Right forelimb (tissue), 1 donor: ENCODE results near the gene LRRC7.
"Not testable (repeated sequence)": the region's sequence is repeated elsewhere in the genome, so short reads cannot be mapped to it uniquely, and the experiment has no call there.

Experiments used
- DNase-seq: peaks from one replicate; pipeline ENCODE4 v3.0.0-alpha.2; 2018

Gene LRRC7

DNA sequence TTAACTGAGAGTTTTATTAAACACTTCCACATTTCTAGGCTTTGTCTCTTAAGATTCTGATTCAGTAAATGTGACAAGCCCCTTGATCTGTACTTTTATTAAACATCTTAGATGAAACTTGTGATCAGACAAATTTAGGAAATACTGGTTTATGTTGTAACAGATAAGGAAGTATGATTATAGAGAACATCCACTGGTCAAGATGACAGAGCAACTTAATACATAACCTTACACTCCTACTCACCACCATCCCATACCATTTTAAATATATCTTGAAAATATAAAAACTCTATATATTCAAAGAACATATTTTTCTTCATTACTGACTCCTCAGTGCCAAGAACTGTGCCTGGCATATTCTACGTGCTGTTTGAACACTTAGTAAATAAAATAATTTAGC, 420.2 kb downstream of the LRRC7 start:
- DNase-seq = no peak

DNA sequence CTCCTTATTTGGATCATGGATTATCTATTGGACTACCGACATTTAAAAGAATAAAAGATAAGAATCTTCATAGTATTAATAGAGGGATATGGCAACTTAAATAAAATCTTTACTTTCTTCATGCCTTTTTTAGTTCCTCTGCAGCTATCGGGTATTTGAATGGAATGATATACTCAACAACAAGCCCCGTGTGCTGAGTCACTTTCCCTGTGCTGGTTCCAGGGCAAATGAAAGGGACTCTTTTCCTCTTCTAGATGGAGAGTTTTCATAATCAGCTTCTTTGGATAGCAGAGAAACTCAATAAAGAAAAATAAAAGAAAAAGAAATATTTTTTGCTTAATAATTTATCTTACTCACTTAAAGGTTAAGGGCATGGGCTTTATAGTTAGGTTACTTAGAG, 423.9 kb downstream of the LRRC7 start:
- DNase-seq = no peak

DNA sequence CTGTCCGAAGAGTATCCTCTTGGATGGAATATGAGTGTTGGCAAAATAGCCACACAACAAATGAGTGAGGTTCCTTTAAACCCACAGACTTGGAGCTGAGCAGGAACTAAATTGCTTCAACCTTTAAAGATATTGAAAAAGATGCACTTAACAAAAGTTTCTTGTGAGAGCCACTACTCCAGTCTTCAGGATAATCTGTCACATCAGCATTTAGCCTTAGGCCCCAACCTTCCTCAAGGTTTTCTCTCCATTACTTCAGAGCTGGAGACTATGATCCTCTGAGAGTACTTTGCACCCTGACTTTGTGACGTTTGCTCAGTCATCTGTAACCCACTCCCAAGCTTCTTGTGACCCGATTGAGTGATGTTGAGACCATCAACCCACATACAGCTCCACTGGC, 424.9 kb downstream of the LRRC7 start:
- DNase-seq = no peak

DNA sequence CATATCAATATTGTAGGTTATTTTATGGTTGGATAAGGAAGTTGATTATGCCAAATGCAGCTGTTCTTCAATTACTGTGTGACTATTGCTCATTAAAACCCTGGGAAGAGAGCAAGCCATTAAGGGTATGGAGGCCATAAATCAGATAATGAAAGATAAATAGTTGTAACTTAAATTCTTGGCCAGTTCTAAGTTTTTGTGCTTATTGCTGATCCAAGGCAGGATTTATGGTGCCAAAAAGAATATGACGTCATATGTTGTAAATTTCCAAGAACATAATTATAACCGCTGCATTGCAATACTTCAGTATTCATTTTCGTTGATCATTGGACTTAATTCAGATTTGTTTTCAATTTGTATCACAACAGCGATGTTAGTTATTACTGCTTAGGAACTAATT, 426.1 kb downstream of the LRRC7 start:
- DNase-seq = no peak

DNA sequence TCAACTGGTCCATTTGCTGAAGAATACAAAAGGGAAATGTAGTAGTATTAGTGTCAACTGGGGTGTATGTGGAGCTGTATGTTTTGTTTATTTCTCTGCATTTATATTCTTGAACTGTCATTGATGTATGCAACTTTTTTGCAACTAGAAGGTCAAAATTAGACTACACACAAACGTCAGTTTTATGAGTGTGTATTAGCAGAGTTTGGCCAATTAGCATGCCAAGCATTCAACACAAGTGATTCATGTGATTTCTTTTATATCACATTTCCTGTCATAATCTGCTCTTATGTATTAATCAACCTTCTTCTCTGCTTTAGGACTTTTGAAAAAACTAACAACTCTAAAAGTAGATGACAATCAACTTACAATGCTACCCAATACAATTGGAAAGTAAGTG, 426.5 kb downstream of the LRRC7 start:
- DNase-seq = no peak

DNA sequence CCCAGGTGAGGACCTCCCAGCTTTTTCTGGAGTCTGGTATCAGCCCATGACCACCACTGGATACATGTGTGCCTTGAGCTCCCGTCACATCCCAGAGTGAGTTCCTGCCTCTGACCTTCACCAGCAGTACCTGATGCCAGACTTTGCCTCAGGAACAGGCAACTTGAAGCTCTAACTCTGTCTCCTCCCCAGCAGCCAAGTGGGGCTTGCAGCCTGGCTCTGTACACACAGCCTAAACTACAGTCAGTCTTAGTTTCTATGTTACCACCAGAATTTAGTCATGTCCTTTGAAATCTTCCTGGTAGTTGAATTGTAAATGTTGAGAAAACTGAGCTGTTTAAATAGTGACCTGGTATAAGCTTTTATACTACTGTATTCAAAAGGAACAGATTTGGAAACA, 431.1 kb downstream of the LRRC7 start:
- no peak for DNase-seq

DNA sequence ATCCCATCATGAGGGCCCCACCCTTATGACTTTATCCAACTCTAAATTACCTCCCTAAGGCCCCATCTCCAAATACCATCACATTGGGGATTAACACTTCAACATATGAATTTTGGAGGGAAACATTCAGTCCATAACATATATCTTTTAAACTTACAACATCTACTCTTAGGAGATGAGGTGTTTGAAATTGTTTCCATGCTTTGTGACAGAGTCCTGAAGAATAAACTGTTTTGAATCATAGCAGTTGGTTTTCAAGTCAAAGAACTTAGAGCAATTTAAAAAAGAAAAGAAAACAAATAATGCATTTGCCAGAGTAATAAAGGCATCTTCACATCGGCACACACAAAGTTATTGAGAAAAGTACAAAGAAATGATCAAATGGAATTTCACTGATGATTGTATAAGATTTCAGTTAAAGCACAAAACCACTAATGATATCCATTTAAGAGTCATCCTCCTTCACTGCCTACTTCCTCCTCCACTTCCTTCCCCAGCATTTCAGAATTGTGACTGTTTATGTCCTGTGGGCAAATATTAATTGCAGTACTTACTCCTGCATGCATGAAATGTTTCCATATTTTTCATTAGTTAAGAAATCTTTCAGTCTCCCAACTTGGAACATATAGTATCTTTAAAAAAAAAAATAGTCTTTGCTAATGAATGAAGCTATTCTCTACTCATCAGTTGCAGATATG, 435.6 kb downstream of the LRRC7 start:
- DNase-seq = no peak

DNA sequence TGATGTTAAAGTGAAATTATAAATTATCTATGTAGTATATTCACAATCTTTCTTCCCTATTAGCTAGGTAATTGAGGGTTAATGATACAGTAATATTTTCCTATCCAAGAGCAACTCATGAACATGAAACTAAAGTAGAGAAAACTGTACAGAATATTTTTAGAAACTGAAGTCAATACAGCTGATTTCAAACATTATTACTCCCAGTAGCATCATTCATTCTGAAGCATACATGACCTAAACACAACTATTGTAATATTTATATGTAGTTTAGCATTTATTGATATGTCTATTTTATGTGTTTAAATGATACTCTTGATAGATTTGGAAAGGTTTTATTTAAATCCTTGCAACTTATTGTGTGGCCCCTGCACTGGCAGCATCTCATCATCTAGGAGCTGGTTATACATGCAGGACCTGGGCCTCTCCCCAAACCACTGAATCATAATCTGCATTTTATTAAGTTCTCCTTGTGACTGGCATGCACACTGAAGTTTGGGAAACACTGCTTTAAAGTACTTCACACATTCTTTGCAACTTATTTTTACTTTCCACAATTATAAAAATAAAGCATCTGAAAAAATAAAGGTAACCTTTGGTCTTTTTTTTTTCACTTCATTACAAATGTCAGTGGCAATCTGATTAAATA, 437.8 kb downstream of the LRRC7 start:
- no peak for DNase-seq

DNA sequence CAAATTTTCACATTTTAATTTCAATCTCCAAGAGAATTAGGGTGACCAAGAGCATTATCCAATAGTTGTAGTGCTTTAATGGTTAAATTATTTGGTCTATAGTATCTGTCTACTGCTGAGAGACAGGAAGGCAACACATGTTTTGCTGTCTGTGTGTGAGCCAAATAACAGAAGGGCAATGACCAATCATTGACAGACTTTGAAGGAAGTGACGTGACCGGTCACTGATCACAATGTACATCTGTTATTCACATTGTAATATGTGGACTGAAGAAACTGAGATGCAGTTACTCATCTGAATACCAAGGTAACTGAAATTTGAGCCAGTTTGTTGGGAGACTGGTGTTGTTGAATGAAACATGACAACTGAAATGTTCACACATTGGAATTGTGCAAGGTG, 440.9 kb downstream of the LRRC7 start:
- no peak for DNase-seq

DNA sequence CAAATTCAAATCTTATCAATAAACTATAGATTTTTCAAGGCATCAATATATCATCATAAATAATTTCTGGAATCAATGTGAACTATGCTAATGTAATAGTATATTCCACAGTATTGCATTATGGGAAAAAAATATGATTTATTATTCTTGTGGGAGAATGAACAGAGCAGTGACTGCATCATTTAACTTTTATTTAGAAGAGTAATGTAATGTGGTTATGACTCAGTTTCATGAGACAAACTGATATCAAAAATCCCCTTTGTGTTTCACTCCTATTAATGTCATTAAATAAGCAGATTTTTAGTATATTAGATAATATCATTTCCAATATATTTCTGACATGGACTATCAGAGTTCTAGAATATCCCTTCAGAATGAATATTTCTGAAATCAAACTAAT, 450.0 kb downstream of the LRRC7 start:
- DNase-seq = no peak

DNA sequence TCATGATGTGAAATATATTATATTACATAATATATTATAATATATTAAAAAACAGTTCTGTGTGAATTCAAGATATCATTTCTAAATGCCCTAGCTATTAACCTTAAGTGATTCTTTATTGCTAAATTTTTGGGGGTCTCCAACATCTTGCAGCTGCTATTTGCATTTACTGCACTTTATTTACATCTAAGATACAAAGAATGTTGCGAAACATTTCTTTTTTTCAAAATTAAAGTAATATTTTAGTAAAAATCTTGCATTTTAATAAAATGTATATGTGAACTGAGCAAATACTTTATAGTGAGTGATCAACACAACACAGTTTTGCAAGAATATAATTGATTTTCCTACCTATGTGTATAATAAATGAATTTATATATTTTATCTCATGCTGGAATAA, 456.6 kb downstream of the LRRC7 start:
- DNase-seq = no peak

DNA sequence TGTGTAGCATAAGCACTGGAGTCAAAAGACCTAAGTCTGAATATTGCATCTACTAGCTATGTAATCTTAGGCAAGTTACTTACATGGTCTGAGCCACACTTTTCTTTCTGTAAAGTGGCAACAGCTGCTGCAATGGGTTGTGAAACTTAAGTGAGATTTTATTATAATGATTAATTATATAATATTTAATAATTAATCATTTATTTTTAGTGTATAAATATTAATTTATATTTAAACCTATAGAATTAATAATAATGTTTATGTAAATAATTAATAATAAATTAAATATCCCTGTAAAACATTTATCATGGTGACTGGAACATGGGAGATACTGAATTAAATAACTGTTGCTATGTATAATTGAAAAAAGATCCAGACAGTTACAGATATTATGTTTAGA, 457.3 kb downstream of the LRRC7 start:
- no peak for DNase-seq

DNA sequence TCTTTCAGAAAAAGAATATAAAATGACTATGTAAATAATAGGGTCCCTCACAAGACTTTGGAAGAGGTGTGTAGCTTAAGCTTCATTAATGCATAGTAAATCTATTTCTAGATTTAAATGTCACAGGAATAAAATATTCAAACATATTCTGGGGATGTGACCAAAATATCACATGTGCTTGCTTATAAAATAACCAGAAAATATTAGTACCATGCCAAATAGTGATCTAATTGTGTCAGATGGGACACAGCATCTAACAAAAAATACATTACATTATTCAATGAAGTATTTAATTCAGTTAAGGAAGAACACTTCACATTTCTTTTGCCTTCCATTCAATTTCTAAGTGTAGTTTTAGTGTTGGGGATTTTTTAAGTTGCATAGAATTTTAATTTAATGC, 458.1 kb downstream of the LRRC7 start:
- no peak for DNase-seq

DNA sequence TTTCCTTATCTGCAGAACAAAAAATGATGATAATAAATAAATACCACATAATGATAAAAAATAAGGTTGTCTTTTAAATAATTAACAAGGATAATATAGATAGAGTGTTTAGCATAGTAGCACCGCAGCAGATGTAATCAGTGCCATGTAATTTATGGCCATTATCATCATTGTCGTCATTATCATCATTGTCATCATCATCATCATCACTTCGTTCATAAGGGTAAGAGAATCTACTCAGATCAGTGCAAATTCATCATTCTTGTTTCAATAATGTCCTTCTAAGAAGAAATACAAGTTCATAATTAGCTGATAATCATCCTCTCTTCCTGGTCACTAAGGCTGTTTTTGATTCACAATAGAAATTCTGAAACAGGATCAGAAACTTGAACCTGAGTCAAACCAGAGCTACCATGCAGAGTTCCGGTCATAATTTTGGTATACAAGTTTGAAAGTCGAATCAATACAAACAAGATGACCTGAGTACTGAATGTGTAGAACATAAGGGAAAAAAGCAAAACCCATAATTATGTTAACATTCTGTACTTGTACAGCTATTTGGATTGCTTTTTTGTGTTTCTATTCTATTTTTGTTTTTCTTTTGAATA, 465.6 kb downstream of the LRRC7 start:
- DNase-seq = no peak

DNA sequence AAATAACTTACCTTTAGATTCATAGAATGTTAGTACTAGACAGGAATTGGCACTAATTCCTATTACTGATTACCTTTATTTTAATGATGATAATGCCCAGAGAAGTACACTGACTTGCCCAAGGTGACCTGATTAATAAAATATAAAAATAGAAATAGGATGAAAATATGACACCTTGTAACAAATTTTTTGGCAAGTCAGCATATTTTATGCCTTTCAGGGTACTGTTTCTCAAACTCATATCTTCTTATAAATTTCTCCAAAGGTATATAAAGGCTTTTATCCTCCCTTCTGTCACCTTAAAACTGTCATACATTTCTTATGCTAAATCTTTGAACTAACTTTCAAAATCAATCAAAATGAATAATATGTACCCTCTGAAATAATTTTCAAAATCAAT, 466.2 kb downstream of the LRRC7 start:
- no peak for DNase-seq

DNA sequence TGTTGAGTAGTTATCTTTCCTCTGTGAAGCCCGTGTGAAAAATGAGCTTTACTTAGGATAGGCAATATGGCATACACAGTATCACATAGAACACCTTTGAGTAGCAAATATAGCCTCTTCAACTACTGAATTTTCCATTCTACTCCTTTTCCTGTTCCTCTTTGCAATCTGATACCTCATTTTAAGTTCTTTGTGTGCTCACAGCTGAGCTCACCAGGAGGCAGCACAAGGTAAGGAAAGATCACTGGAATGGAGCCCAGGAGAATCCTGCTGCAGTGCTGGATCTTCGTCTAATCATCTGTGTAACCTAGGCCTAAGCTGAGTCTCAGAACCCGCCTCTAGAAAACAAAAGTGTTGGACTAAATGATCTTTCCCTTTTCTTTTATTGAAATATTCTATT, 466.7 kb downstream of the LRRC7 start:
- no peak for DNase-seq

DNA sequence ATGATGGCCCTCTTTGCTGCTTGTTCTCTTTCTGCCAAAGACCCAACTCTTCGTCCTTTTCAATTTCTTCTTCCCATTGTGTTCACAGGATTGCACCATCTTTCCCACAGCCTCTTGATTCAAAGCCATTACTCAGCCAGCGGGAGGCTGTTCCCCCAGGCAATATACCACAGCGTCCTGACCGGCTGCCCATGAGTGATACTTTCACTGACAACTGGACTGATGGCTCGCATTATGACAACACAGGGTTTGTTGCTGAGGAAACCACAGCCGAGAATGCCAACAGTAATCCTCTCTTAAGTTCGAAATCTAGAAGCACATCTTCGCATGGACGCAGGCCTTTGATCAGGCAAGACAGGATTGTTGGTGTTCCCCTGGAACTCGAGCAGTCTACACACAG, 470.3 kb downstream of the LRRC7 start:
- no peak for DNase-seq

DNA sequence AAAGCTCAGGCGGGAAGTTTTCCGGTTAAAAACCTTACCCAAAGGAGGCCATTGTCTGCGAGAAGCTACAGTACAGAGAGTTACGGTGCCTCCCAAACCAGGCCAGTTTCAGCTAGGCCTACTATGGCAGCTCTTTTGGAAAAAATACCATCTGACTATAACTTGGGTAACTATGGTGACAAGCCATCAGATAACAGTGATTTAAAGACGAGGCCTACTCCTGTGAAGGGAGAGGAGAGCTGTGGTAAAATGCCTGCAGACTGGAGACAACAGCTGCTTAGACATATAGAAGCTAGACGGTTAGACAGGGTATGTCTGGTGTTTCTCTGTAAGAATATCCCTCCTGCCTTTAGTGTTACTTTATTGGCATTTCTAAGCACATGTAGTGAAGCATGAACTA, 471.8 kb downstream of the LRRC7 start:
- DNase-seq = no peak

DNA sequence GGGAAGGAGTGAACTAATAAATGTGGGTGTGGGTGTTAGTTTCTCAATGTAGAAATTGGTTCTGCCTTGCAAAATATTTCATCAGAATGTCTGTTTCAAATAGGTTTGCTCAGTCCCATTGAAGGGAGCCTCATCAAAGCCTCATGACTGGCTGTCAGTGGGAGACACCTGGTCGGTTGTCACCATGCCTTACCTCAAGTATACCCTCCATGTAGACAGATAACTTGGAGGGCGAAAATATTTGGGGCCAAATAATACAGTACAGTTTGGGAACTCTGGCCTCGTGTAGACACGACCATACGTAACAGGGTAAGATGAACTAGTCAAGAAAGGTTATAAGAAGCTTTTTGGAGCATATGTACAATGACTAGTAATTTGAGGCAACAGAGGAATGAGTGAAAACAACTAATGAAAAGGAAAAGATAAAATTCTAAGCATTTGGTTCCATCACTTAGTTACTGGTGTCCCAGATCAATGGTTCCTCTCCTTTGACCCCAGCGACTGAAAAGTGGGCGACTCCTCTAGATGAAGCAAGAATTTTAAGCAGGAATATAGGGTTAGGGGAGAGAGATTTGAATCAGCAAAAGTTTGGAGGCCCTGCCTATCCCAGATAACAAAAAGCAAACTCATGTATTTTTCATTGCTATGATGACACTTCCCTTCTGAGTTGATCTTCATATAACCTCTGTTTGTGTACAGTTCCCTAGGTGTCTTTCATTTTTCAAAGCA, 473.8 kb downstream of the LRRC7 start:
- DNase-seq = no peak

DNA sequence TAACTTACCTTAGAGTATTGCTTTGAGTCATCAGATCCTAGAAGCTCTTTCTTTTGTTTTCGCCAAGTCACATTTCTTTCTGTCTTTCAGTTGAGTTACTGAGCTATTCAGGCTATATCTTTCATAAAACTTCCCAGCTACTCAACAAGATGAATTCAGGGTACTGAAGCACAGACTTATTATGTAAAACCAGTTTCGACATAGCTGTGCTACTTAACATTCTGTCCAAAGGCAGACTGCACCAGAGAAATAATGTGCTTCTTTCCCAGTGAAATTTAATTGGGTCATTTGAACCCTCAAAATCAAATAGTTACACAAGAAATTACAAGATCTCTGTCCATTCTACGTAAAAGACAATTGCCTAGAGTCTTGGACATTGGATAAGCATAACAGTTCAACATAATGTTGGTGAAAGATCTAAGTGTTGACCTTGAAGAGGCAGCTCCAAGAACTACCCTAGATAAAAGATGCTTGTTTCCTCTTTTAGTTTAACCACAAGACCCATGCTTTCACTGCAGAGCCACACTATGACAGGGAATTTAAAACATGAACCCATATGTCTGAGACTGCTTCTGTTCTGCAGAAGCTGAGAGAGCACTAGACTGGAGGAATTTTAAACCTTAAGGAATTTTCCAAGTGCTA, 474.5 kb downstream of the LRRC7 start:
- DNase-seq = no peak

DNA sequence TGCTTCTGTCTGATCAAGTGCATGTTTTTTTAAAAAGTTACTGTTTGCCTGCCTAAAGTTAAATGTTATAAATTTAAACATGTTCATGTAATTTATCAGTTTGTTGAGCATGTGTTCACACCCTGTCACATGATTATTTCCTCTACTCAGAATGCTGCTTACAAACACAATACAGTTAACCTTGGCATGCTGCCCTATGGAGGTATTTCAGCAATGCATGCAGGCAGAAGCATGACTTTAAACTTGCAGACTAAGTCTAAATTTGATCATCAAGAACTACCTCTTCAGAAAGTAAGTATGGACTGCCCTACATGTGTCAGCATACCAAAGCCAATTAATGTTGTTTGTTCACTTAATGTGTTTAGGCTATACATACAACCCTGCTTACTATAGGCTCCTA, 476.1 kb downstream of the LRRC7 start:
- no peak for DNase-seq

DNA sequence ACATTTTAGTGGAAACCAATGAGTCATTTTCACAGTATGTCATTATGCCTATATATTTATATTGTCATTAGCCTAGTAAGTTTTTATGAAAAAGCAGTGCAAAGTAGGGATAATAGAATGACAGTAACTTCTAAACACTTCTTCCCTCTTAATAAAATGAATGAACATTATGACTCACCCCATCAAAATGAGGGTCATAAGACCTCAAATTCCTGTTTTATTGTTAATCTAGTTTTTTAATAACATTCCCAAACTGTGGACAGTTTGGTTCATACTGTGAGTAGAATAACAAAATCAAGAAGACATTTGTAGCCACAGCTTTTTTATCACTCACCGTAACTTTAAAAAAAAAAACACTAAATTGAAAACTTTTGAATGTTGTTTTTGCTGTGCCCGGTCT, 477.1 kb downstream of the LRRC7 start:
- DNase-seq = no peak

DNA sequence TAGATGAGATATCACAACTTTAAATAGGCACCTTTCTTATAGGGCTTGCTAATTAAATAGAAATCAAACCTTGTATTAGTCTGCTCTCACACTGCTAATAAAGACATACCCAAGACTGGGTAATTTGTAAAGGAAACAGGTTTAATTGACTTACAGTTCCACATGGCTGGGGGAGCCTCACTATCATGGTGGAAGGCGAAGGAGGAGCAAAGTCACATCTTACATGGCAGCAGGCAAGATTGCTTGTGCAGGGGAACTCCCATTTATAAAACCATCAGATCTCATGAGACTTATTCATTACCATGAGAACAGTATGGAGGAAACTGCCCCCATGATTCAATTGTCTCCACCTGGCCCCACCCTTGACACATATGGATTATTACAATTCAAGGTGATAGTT, 477.9 kb downstream of the LRRC7 start:
- DNase-seq = not testable (repeated sequence)
